H1 (cell line): ENCODE results near the gene POU6F2. TPM values are rescaled to one million over a fixed set of nuclear protein-coding genes. Genes with fewer than 3 reads are reported as not detected.

Experiments used
- CTCF ChIA-PET: fragments of 300-600 bp; sonication (Branson Sonifier 250); formaldehyde crosslinking; loops from one replicate; lab custom pipeline; 2021; ENCODE audit not compliant: partially characterized antibody; lab: Charles Lee
- POLR2A ChIA-PET: fragments of 300-600 bp; sonication (Branson Sonifier 250); formaldehyde crosslinking; loops from one replicate; lab custom pipeline; 2021; ENCODE audit warnings: inconsistent platforms; ENCODE audit not compliant: partially characterized antibody; lab: Charles Lee
- DNase-seq, 2 experiments: peaks; one replicate each; pipeline versions ENCODE4 v3.0.0 to v3.0.0-alpha.2; 2010 to 2022; ENCODE audit warnings: low spot score in 2 of 2, low read depth in 1 of 2, mixed read lengths in 1 of 2
- FAIRE-seq: peaks from 2 replicates; lab custom pipeline; 2011; peaks lifted over from hg19 to GRCh38; lab: Jason Lieb, UNC
- H2AFZ ChIP-seq: 2 replicates; pipeline ENCODE4 v1.8.1; 2012; ENCODE audit warnings: low read length, inconsistent platforms
- H2AK5ac ChIP-seq: 2 replicates; pipeline ENCODE4 v1.6.1; 2013; ENCODE audit warnings: low read depth, low read length
- H2BK120ac ChIP-seq: replicated peaks from 2 replicates; pipeline ENCODE3; 2013; ENCODE audit warnings: low read depth, low read length, inconsistent platforms
- H2BK12ac ChIP-seq: 2 replicates; pipeline ENCODE4 v1.6.1; 2013; ENCODE audit warnings: low read depth, low read length
- H2BK15ac ChIP-seq: 2 replicates; pipeline ENCODE4 v1.6.1; 2013; ENCODE audit warnings: low read length
- H2BK20ac ChIP-seq: 2 replicates; pipeline ENCODE4 v1.6.1; 2013; ENCODE audit warnings: low read length
- H2BK5ac ChIP-seq: 2 replicates; pipeline ENCODE4 v1.6.1; 2013; ENCODE audit warnings: low read depth, low read length
- H3K14ac ChIP-seq: 2 replicates; pipeline ENCODE4 v1.6.1; 2013; ENCODE audit warnings: inconsistent platforms; ENCODE audit not compliant: insufficient read length
- H3K18ac ChIP-seq: 2 replicates; pipeline ENCODE4 v1.6.1; 2013; ENCODE audit warnings: low read length; ENCODE audit errors: extremely low read depth
- H3K23ac ChIP-seq: 2 replicates; pipeline ENCODE4 v1.6.1; 2013; ENCODE audit warnings: inconsistent platforms; ENCODE audit not compliant: insufficient read length
- H3K23me2 ChIP-seq: 2 replicates; pipeline ENCODE4 v1.6.1; 2013; ENCODE audit warnings: low read depth, low read length
- H3K27ac ChIP-seq: 2 replicates; pipeline ENCODE4 v1.6.1; 2011; ENCODE audit warnings: low read depth, low read length, inconsistent platforms
- H3K27me3 ChIP-seq, 4 experiments: replicated peaks in 1 of 4; 1 replicate in 1 of 4; 2 replicates in 3 of 4; pipeline versions ENCODE4 v1.6.1 to v1.8.1; 2011 to 2013; ENCODE audit warnings: low read length in 3 of 4, mild to moderate bottlenecking in 3 of 4, inconsistent platforms in 2 of 4, mixed read lengths in 2 of 4, moderate library complexity in 1 of 4; ENCODE audit not compliant: control insufficient read depth in 3 of 4, insufficient read depth in 3 of 4; ENCODE audit errors: extremely low read depth in 1 of 4
- H3K36me3 ChIP-seq, 4 experiments: 2 replicates each; pipeline versions ENCODE4 v1.6.1 to v1.8.1; 2011 to 2013; ENCODE audit warnings: mild to moderate bottlenecking in 4 of 4, low read length in 3 of 4, moderate library complexity in 2 of 4, control low read depth in 1 of 4, inconsistent platforms in 1 of 4; ENCODE audit not compliant: insufficient read depth in 4 of 4, control insufficient read depth in 2 of 4
- H3K4ac ChIP-seq: replicated peaks from 2 replicates; pipeline ENCODE3; 2013; ENCODE audit warnings: low read length, low read depth, mixed read lengths, inconsistent platforms; ENCODE audit not compliant: insufficient read length
- H3K4me1 ChIP-seq, 4 experiments: replicated peaks in 1 of 4; 1 replicate in 1 of 4; 2 replicates in 3 of 4; pipeline versions ENCODE4 v1.6.1 to v1.8.1; 2011 to 2013; ENCODE audit warnings: low read length in 3 of 4, inconsistent platforms in 2 of 4, mixed read lengths in 1 of 4; ENCODE audit not compliant: insufficient read depth in 4 of 4, control insufficient read depth in 3 of 4
- H3K4me2 ChIP-seq, 2 experiments: 2 replicates each; pipeline versions ENCODE4 v1.6.1 to v1.8.1; 2011 to 2013; ENCODE audit warnings: low read depth in 2 of 2, low read length in 2 of 2, control low read depth in 1 of 2, inconsistent platforms in 1 of 2, mild to moderate bottlenecking in 1 of 2; ENCODE audit not compliant: insufficient read depth in 1 of 2
- H3K4me3 ChIP-seq, 4 experiments: fragments of 200-600, 300-600 bp in 1 of 4; sonication (generic), shearing (Covaris generic), sonication (Bioruptor Twin) in 1 of 4; 2 replicates each; pipeline versions ENCODE4 v1.5.1 to v1.8.1; 2011 to 2016; ENCODE audit warnings: low read length in 4 of 4, low read depth in 3 of 4, control low read depth in 2 of 4, inconsistent platforms in 2 of 4, mild to moderate bottlenecking in 2 of 4, mixed read lengths in 1 of 4, moderate library complexity in 1 of 4; ENCODE audit not compliant: insufficient read depth in 2 of 4; ENCODE audit errors: extremely low read depth in 1 of 4
- H3K56ac ChIP-seq: replicated peaks from 2 replicates; pipeline ENCODE3; 2013; ENCODE audit warnings: low read depth, mild to moderate bottlenecking, mixed read lengths, low read length, inconsistent platforms; ENCODE audit not compliant: insufficient read length
- H3K79me1 ChIP-seq: 2 replicates; pipeline ENCODE4 v1.6.1; 2013; ENCODE audit warnings: low read depth, low read length, control low read depth
- H3K79me2 ChIP-seq, 2 experiments: 2 replicates each; pipeline versions ENCODE4 v1.6.1 to v1.8.1; 2012 to 2013; ENCODE audit warnings: low read length in 2 of 2, mild to moderate bottlenecking in 2 of 2, inconsistent platforms in 1 of 2; ENCODE audit not compliant: insufficient read depth in 2 of 2, control insufficient read depth in 1 of 2
- H3K9ac ChIP-seq, 4 experiments: replicated peaks in 1 of 4; 1 replicate in 1 of 4; 2 replicates in 3 of 4; pipeline versions ENCODE4 v1.6.1 to v1.8.1; 2011 to 2013; ENCODE audit warnings: low read depth in 3 of 4, low read length in 3 of 4, control low read depth in 2 of 4, mild to moderate bottlenecking in 2 of 4, moderate library complexity in 2 of 4, inconsistent platforms in 1 of 4; ENCODE audit errors: extremely low read depth in 1 of 4
- H3K9me3 ChIP-seq, 2 experiments: 2 replicates each; pipeline versions ENCODE4 v1.6.1 to v1.8.1; 2012 to 2013; ENCODE audit warnings: mild to moderate bottlenecking in 2 of 2, moderate library complexity in 2 of 2, control low read depth in 1 of 2, inconsistent platforms in 1 of 2, low read depth in 1 of 2, low read length in 1 of 2, mixed read lengths in 1 of 2; ENCODE audit not compliant: insufficient read depth in 2 of 2
- H4K20me1 ChIP-seq, 2 experiments: replicated peaks in 1 of 2; 2 replicates each; pipeline versions ENCODE3 to v1.8.1; 2011 to 2013; ENCODE audit warnings: inconsistent platforms in 2 of 2, low read length in 2 of 2, mild to moderate bottlenecking in 1 of 2; ENCODE audit not compliant: insufficient read depth in 2 of 2, control insufficient read depth in 1 of 2
- H4K5ac ChIP-seq: 2 replicates; pipeline ENCODE4 v1.6.1; 2013; ENCODE audit warnings: low read length, low read depth, mixed read lengths, inconsistent platforms; ENCODE audit not compliant: insufficient read length
- H4K8ac ChIP-seq: 2 replicates; pipeline ENCODE4 v1.8.0; 2013; ENCODE audit warnings: mild to moderate bottlenecking, moderate library complexity, low read length, inconsistent platforms; ENCODE audit not compliant: insufficient read depth; ENCODE audit errors: extremely low read depth
- H4K91ac ChIP-seq: replicated peaks from 2 replicates; pipeline ENCODE3; 2013; ENCODE audit warnings: low read length, mixed read lengths, inconsistent platforms; ENCODE audit not compliant: insufficient read length
- BACH1 ChIP-seq: IDR thresholded peaks from 2 replicates; pipeline ENCODE4 v1.6.1; 2012; ENCODE audit warnings: low read length, improper control_type of control experiment
- BCL11A ChIP-seq, 2 experiments: IDR thresholded peaks; one replicate each; pipeline ENCODE4 v1.6.1; 2011; ENCODE audit warnings: low read depth in 2 of 2, low read length in 2 of 2, mild to moderate bottlenecking in 2 of 2
- CTCF ChIP-seq, 3 experiments: IDR thresholded peaks; 1 replicate in 2 of 3; 2 replicates in 1 of 3; pipeline versions ENCODE4 v1.5.1 to v1.6.1; 2011; ENCODE audit warnings: low read length in 3 of 3, mild to moderate bottlenecking in 3 of 3, inconsistent platforms in 2 of 3, low read depth in 1 of 3, moderate library complexity in 1 of 3; ENCODE audit not compliant: insufficient read depth in 1 of 3; ENCODE audit errors: control extremely low read depth in 1 of 3
- E2F6 ChIP-seq: IDR thresholded peaks from 2 replicates; pipeline ENCODE4 v1.6.1; 2012; ENCODE audit warnings: inconsistent platforms
- KDM4A ChIP-seq: IDR thresholded peaks from one replicate; pipeline ENCODE4 v1.7.1; 2012; ENCODE audit warnings: low read depth, mild to moderate bottlenecking, moderate library complexity, low read length, inconsistent platforms; ENCODE audit not compliant: severe bottlenecking
- MAX ChIP-seq: IDR thresholded peaks from 2 replicates; pipeline ENCODE4 v1.6.1; 2012; ENCODE audit warnings: inconsistent platforms
- NRF1 ChIP-seq: IDR thresholded peaks from 2 replicates; pipeline ENCODE4 v1.6.1; 2011; ENCODE audit warnings: mild to moderate bottlenecking, low read depth, low read length, improper control_type of control experiment
- POLR2A ChIP-seq, 2 experiments: IDR thresholded peaks; 1 replicate in 1 of 2; 2 replicates in 1 of 2; pipeline ENCODE4 v1.6.1; 2011; ENCODE audit warnings: low read depth in 2 of 2, low read length in 2 of 2, mild to moderate bottlenecking in 2 of 2; ENCODE audit errors: control extremely low read depth in 1 of 2
- RBBP5 ChIP-seq: IDR thresholded peaks from 2 replicates; pipeline ENCODE4 v1.7.1; 2012; ENCODE audit warnings: low read depth, mild to moderate bottlenecking, inconsistent platforms, low read length, moderate library complexity, borderline replicate concordance
- SP1 ChIP-seq: IDR thresholded peaks from 2 replicates; pipeline ENCODE4 v1.6.1; 2011; ENCODE audit warnings: low read depth, low read length
- SP4 ChIP-seq: IDR thresholded peaks from 2 replicates; pipeline ENCODE4 v1.6.1; 2012; ENCODE audit warnings: low read length, inconsistent platforms
- TBP ChIP-seq: IDR thresholded peaks from 2 replicates; pipeline ENCODE4 v1.6.1; 2011; ENCODE audit warnings: low read depth, low read length, improper control_type of control experiment
- TCF12 ChIP-seq: IDR thresholded peaks from 2 replicates; pipeline ENCODE4 v1.6.1; 2011; ENCODE audit warnings: low read depth, mild to moderate bottlenecking, low read length
- YY1 ChIP-seq: IDR thresholded peaks from 2 replicates; pipeline ENCODE4 v1.6.1; 2011; ENCODE audit warnings: low read depth, mild to moderate bottlenecking, low read length
- polyA plus RNA-seq, 7 experiments: library from polyadenylated mRNA; depleted of rRNA in 3 of 7; stranded (reverse) in 5 of 7; unstranded in 2 of 7; fragments of >200 nt in 5 of 7; fragments of 200-250 nt in 2 of 7; gene quantifications; 1 replicate in 5 of 7; 2 replicates in 1 of 7; 4 replicates in 1 of 7; pipeline versions ENCODE4 v1.2.1 to v1.2.3, GENCODE V29; 2011 to 2013; ENCODE audit warnings: missing spikeins in 2 of 7, mixed read lengths in 2 of 7
- total RNA-seq: library from RNA; stranded (reverse); fragmentation: NEBNext Ultra II Directional; extraction: Animal tissue kit (Norgen Biotek cat#: 25700); gene quantifications from 2 replicates; pipeline ENCODE4 v1.2.1, GENCODE V29; 2021

The POU6F2 gene
- total and polyA plus RNA-seq, 2 of the 8 experiments (the other 6 are each of a cell fraction or from before 2014, with no cell fraction given), result 1.1 to 2.0 TPM

GRCh38 chr7:39272691-39273090, 295.0 kb downstream of the POU6F2 start:
- no peak overlapping the region for H4K5ac ChIP-seq
- H3K23ac ChIP-seq, result no peak overlapping the region
- no peaks in the 10 kb centered on the region for H4K20me1 ChIP-seq
- no peak overlapping the region for H3K4me2 ChIP-seq
- H3K14ac ChIP-seq, result no peak overlapping the region
- DNase-seq (no peak), FAIRE-seq (no peak)
- H3K79me1 ChIP-seq, result no peaks in the 10 kb centered on the region
- no peaks in the 10 kb centered on the region for H3K27me3 ChIP-seq
- no peak overlapping the region for H3K4ac ChIP-seq
- no peak overlapping the region for H2BK20ac ChIP-seq
- no peak overlapping the region for H2BK12ac ChIP-seq
- H3K23me2 ChIP-seq, result no peaks in the 10 kb centered on the region
- no peak overlapping the region for H3K4me3 ChIP-seq
- H3K9me3 ChIP-seq, result no peaks in the 10 kb centered on the region
- no peaks in the 10 kb centered on the region for H3K36me3 ChIP-seq
- H2AFZ ChIP-seq, result no peak overlapping the region
- no peak overlapping the region for H2BK5ac ChIP-seq
- no peak overlapping the region for H4K91ac ChIP-seq
- H3K56ac ChIP-seq, result no peak overlapping the region
- H3K79me2 ChIP-seq, result no peaks in the 10 kb centered on the region
- H2BK15ac ChIP-seq, result no peak overlapping the region
- H2AK5ac ChIP-seq, result no peak overlapping the region
- peaks cover 1 to 5% (median 3%) of the 10 kb centered on the region in 4 experiments; a peak in 4 of 7 replicates for H3K4me1 ChIP-seq
- ChIA-PET CTCF (no interaction called here), POLR2A (no interaction called here)
- H3K18ac ChIP-seq, result no peak overlapping the region
- H4K8ac ChIP-seq, result no peak overlapping the region
- H3K27ac ChIP-seq, result no peak overlapping the region
- H2BK120ac ChIP-seq, result no peak overlapping the region
- no peak overlapping the region for H3K9ac ChIP-seq
- TF ChIP-seq TBP (no peak), E2F6 (no peak), CTCF (IDR thresholded peaks at IDR 0.05; ENCODE audit: control extremely low read depth in 1 of 3, insufficient read depth in 1 of 3, low read depth in 1 of 3, low read length in 3 of 3) (no peak), NRF1 (no peak), SP1 (no peak), BCL11A (IDR thresholded peaks at IDR 0.05; ENCODE audit: low read depth in 2 of 2, low read length in 2 of 2) (no peak), KDM4A (no peak), POLR2A (IDR thresholded peaks at IDR 0.05; ENCODE audit: control extremely low read depth in 1 of 2, low read depth in 2 of 2, low read length in 2 of 2) (no peak), BACH1 (no peak), TCF12 (no peak), SP4 (no peak), YY1 (no peak), MAX (no peak), RBBP5 (no peak)
